HepG2 (cell line): ENCODE data around the gene EMC9. TPM values are rescaled to one million over a fixed set of nuclear protein-coding genes. Genes with fewer than 3 reads are reported as not detected.
A peak's percentile ranks its signal among the peaks of the same experiment; 100 is the strongest.

ENCODE experiments used
- ATF6 ChIP-seq: sonication (generic); formaldehyde crosslinking; conservative IDR thresholded peaks from 2 replicates; pipeline ENCODE4 v1.4.0; 2020; ENCODE audit warnings: missing genetic modification reagents
- CCAR2 ChIP-seq: fragments of 200-400 bp; formaldehyde crosslinking; optimal IDR thresholded peaks from 2 replicates; pipeline ENCODE3; 2018; ENCODE audit warnings: low read depth, mild to moderate bottlenecking, low read length, moderate library complexity
- CCDC6 ChIP-seq: sonication (generic); formaldehyde crosslinking; IDR thresholded peaks from 2 replicates; pipeline ENCODE4 v1.8.1; 2022; ENCODE audit warnings: mild to moderate bottlenecking, missing genetic modification reagents, moderate library complexity
- CERS6 ChIP-seq: sonication (generic); formaldehyde crosslinking; IDR thresholded peaks from 2 replicates; pipeline ENCODE4 v1.5.0; 2020; ENCODE audit warnings: missing genetic modification reagents
- CHD2 ChIP-seq: IDR thresholded peaks from 2 replicates; pipeline ENCODE4 v1.6.1; 2011; ENCODE audit warnings: low read depth, low read length, improper control_type of control experiment
- KMT2A ChIP-seq: sonication (generic); formaldehyde crosslinking; IDR thresholded peaks from 2 replicates; pipeline ENCODE4 v1.4.0; 2020; ENCODE audit warnings: missing genetic modification reagents
- MEIS2 ChIP-seq: sonication (generic); formaldehyde crosslinking; IDR thresholded peaks from 2 replicates; pipeline ENCODE4 v1.9.0; 2021; ENCODE audit warnings: mild to moderate bottlenecking, missing genetic modification reagents
- RFX1 ChIP-seq: fragments of 450-650 bp; IDR thresholded peaks from 2 replicates; pipeline ENCODE4 v1.6.1; 2017
- TMF1 ChIP-seq: sonication (generic); formaldehyde crosslinking; IDR thresholded peaks from 2 replicates; pipeline ENCODE4 v1.8.1; 2022; ENCODE audit warnings: low read depth, missing genetic modification reagents
- ZNF253 ChIP-seq: sonication (generic); formaldehyde crosslinking; IDR thresholded peaks from 2 replicates; pipeline ENCODE4 v1.8.0; 2022; ENCODE audit warnings: mild to moderate bottlenecking, missing genetic modification reagents, borderline replicate concordance
- ZNF609 ChIP-seq: sonication (generic); formaldehyde crosslinking; IDR thresholded peaks from 2 replicates; pipeline ENCODE4 v1.4.0; 2020; ENCODE audit warnings: mild to moderate bottlenecking, missing genetic modification reagents, borderline replicate concordance
- ZNF615 ChIP-seq: sonication (generic); formaldehyde crosslinking; IDR thresholded peaks from 2 replicates; pipeline ENCODE4 v1.5.0; 2020; ENCODE audit warnings: mild to moderate bottlenecking, missing genetic modification reagents, borderline replicate concordance
- ZNF766 ChIP-seq: sonication (generic); formaldehyde crosslinking; IDR thresholded peaks from 2 replicates; pipeline ENCODE4 v1.5.0; 2020; ENCODE audit warnings: missing genetic modification reagents, borderline replicate concordance
- polyA plus RNA-seq, 8 experiments: library from polyadenylated mRNA; depleted of rRNA in 3 of 8; stranded (reverse) in 7 of 8; unstranded in 1 of 8; fragments of >200 nt; fragmentation: Illumina TruSeq in 4 of 8; extraction: Trizol in 4 of 8; gene quantifications; 2 replicates each; pipeline versions ENCODE4 v1.2.1 to v1.2.3, GENCODE V29; 2011 to 2016; ENCODE audit warnings: low read depth in 4 of 8, missing spikeins in 1 of 8, mixed read lengths in 1 of 8; ENCODE audit not compliant: insufficient read depth in 1 of 8
- total RNA-seq, 5 experiments: library from RNA; depleted of rRNA; stranded (reverse); fragments of >200 nt; fragmentation: Illumina TruSeq; extraction: Trizol; gene quantifications; 2 replicates each; pipeline ENCODE4 v1.2.3, GENCODE V29; 2016; ENCODE audit warnings: low read depth in 1 of 5
- TF ChIP-seq, protein P1 (sequence below): sonication (generic); formaldehyde crosslinking; IDR thresholded peaks from 2 replicates; pipeline ENCODE4 v1.5.0; 2020; ENCODE audit warnings: missing genetic modification reagents
- TF ChIP-seq, protein P2 (sequence below): sonication (generic); formaldehyde crosslinking; IDR thresholded peaks from 2 replicates; pipeline ENCODE4 v1.8.1; 2023; ENCODE audit warnings: missing genetic modification reagents, inconsistent platforms, borderline replicate concordance

Gene EMC9
- total and polyA plus RNA-seq, 2 of the 13 experiments (the other 11 are each of a cell fraction or from before 2014, with no cell fraction given), result 60.5 to 78.7 TPM

DNA sequence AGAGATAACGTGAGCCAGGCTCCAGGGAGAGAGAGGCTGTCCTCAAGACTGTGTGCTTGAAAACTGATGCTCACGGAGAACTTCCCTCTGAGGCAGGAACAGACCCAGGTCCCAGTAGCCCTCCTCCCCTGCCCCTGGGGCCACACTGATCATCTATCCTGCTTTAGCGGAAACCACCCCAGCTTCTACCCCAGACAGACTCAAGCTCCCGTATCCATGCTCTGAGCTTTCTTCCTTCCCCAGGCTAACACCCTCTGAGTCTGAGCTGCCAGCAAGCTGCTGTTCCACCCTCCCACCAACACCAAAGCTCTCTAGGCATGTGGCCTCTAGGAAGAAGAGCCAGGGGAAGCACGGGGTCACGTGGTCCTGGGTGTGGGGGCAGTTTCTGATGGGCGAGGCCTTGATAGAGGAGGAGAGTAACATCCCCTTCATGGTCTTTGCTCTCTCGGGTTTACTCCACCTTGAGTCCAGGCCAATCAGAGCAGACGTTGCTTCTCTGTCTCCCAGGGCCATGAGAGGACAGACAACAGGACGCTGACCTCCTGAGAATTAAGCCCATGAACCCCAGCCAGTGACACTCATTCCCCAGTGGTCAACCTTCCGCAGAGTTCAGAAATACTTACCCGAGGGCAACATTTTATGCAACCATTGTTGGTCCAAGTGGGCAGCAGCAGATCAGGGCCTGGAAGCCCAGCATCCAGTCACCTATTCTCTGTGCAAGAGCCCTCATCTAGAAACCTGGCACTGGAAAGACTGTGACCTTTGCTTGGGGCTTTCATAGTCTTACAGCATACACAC lies 45.9 kb downstream of the EMC9 start (continued):
- TF ChIP-seq ZNF609 (CRISPR knock-in tag) (peak; percentile 95), TMF1 (CRISPR knock-in tag) (peak; percentile 96), ZNF253 (CRISPR knock-in tag) (no peak), KMT2A (peak; percentile 81), CCDC6 (CRISPR knock-in tag) (no peak), CHD2 (peak; percentile 39), CCAR2 (no peak), ATF6 (CRISPR knock-in tag) (no peak; the same call in 1 of the 2 replicates), MEIS2 (CRISPR knock-in tag) (peak; percentile 82), ZNF766 (CRISPR knock-in tag) (peak; percentile 88; the same call in 1 of the 2 replicates), CERS6 (CRISPR knock-in tag) (no peak; the same call in 1 of the 2 replicates), RFX1 (no peak), ZNF615 (CRISPR knock-in tag) (no peak)
- TF ChIP-seq, protein P1, sequence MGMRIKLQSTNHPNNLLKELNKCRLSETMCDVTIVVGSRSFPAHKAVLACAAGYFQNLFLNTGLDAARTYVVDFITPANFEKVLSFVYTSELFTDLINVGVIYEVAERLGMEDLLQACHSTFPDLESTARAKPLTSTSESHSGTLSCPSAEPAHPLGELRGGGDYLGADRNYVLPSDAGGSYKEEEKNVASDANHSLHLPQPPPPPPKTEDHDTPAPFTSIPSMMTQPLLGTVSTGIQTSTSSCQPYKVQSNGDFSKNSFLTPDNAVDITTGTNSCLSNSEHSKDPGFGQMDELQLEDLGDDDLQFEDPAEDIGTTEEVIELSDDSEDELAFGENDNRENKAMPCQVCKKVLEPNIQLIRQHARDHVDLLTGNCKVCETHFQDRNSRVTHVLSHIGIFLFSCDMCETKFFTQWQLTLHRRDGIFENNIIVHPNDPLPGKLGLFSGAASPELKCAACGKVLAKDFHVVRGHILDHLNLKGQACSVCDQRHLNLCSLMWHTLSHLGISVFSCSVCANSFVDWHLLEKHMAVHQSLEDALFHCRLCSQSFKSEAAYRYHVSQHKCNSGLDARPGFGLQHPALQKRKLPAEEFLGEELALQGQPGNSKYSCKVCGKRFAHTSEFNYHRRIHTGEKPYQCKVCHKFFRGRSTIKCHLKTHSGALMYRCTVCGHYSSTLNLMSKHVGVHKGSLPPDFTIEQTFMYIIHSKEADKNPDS, result no peak
- TF ChIP-seq, protein P2, sequence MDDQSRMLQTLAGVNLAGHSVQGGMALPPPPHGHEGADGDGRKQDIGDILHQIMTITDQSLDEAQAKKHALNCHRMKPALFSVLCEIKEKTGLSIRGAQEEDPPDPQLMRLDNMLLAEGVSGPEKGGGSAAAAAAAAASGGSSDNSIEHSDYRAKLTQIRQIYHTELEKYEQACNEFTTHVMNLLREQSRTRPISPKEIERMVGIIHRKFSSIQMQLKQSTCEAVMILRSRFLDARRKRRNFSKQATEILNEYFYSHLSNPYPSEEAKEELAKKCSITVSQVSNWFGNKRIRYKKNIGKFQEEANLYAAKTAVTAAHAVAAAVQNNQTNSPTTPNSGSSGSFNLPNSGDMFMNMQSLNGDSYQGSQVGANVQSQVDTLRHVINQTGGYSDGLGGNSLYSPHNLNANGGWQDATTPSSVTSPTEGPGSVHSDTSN (CRISPR knock-in tag), result 0 out of 2 replicates have a peak, but pooled peaks have one; percentile 76
